Measurements from ENCODE around the gene ITPA. TPM values are rescaled to one million over a fixed set of nuclear protein-coding genes. Genes with fewer than 3 reads are reported as not detected.

Gene ITPA
- total RNA-seq, 4 donors from 2014 or later: 58.3 to 81.3 (median 68.2) TPM

DNA sequence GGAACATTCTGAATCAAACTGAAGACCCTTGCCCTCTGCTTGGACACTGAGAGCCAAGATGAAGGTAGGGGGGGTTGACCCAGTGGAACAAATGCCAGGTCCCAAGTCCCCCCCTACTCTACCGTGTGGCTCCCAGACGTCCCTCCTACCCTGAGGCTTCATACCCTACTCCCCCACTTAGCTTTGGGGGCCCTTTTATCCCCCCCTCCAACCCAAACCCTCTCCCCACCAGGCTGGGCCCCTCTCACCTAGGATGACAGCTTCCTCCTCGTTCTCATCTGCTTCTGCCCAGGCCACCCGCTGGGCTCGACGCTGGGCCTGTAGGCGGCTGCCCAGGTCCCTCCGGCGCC lies 6.4 kb upstream of the ITPA start:
- TF ChIP-seq CTCF (IDR thresholded peaks at IDR 0.05): no peak
- no peak for TF ChIP-seq POLR2A (IDR thresholded peaks at IDR 0.05)
- Histone ChIP-seq H3K4me1 (peaks cover 8 to 13% of the 10 kb centered on the region in 2 donors), H3K36me3 (peaks cover 16 to 17% of the 10 kb centered on the region in 2 donors), H3K4me3 (replicated peaks in 1 of 3) (peak overlapping the region; percentile 39 to 58 (median 55)), H3K9me3 (no peaks in the 10 kb centered on the region), H3K27me3 (no peaks in the 10 kb centered on the region), H3K27ac (peak overlapping the region; percentile 20 to 96 (median 95))
- intact Hi-C loops (cut with DNase I): loop anchor here (10.0 kb wide), 1 partner anchor 202 kb away; the partner anchor contains the start of gene DNAAF9
- WGBS, 2 donors: 44 to 53% methylated on average over 3 to 9 of the region's 9 CpGs
- no peak for DNase-seq

DNA sequence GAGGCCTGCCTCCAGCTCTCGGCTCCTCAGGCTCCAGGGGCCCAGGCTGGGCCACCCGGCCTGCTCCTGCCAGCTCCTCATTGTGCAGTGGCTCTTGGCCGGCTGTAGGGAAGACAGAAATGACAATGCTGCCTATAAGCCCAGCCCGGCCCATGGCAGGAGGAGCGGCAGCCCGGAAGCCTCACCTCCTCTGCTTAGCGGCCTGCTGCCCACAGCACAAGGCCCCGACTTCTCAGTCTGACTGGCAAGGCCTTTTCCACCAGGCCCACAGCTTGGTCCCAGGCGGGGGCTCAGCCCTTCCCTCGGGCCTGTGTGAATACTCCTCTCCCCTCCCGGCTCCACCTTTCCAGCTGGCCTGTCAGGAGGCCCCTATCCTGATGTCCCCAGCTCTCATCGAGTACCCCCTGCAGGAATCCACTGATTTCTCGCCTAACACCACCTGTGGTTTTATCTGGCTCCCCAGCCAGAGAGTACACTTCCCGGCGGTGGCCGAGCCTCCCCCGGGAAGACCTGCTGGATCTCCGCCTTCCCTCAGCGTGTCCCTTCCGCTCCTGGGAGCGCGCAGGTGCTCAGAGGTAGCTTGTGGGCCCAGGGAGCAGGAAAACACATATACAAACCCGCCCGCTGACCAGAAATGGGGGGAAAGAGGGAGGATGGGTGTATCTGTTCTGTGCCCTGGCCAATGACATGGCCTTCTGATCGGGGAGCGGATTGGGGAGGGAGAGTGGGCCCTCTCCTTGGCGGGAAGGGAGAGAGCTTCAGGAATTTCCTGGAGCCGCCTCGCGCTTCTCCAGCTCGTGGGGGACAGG lies 5.8 kb upstream of the ITPA start:
- DNase-seq: peak; percentile 38 to 43

GRCh38 chr20:3204124-3204794 lies 5.0 kb upstream of the ITPA start, which contains the start of gene DDRGK1:
Gene DDRGK1 (minus strand): TSS chr20:3204682. CDS start chr20:3204627, 55 bp downstream.
- 0% methylated on average over 14 to 28 of the region's 48 CpGs for WGBS, 2 donors
- H3K9me3 ChIP-seq: no peaks in the 10 kb centered on the region
- TF ChIP-seq POLR2A (IDR thresholded peaks at IDR 0.05): peak in 1 of 2 donors; percentile 81
- TF ChIP-seq CTCF (IDR thresholded peaks at IDR 0.05): no peak
- peak within 1 kb of the TSS; percentile 39 to 58 (median 55) for H3K4me3 ChIP-seq (replicated peaks in 1 of 3)
- H3K4me1 ChIP-seq: peaks cover 8 to 21% of the 10 kb centered on the region in 2 donors
- peaks cover 11 to 14% of the 10 kb centered on the region in 2 donors for H3K36me3 ChIP-seq
- H3K27me3 ChIP-seq: no peaks in the 10 kb centered on the region
- intact Hi-C loops (cut with DNase I): loop anchor here (10.0 kb wide), 1 partner anchor 201 kb away; the partner anchor contains the start of gene DNAAF9
- DNase-seq: peak; percentile 82 to 86
- peak within 1 kb of the TSS; percentile 62 to 96 (median 95) for H3K27ac ChIP-seq

More for the DNA sequence above, 5.8 kb upstream of the ITPA start:
- Histone ChIP-seq H3K36me3 (peaks cover 16 to 17% of the 10 kb centered on the region in 2 donors), H3K9me3 (no peaks in the 10 kb centered on the region), H3K4me1 (peaks cover 8 to 19% of the 10 kb centered on the region in 2 donors), H3K27me3 (no peaks in the 10 kb centered on the region), H3K4me3 (replicated peaks in 1 of 3) (peak overlapping the region; percentile 39 to 58 (median 55)), H3K27ac (peak overlapping the region; percentile 62 to 96 (median 95))
- WGBS, 2 donors: 5% methylated on average over 25 of the region's 31 CpGs
- intact Hi-C loops (cut with DNase I): loop anchor here (10.0 kb wide), 1 partner anchor 201 kb away; the partner anchor contains the start of gene DNAAF9
- TF ChIP-seq POLR2A (IDR thresholded peaks at IDR 0.05): no peak
- TF ChIP-seq CTCF (IDR thresholded peaks at IDR 0.05): no peak

GRCh38 chr20:3208786-3209256 lies 477 bp upstream of the ITPA start:
- Histone ChIP-seq H3K27ac (peak overlapping the region; percentile 56 to 78 (median 68)), H3K36me3 (no peaks in the 10 kb centered on the region), H3K27me3 (no peaks in the 10 kb centered on the region), H3K9me3 (no peaks in the 10 kb centered on the region), H3K4me3 (replicated peaks in 1 of 3) (peak overlapping the region; percentile 57 to 75 (median 60)), H3K4me1 (peaks cover 17 to 32% of the 10 kb centered on the region in 2 donors)
- 1 to 5% methylated on average over 8 to 9 of the region's 10 CpGs for WGBS, 2 donors
- TF ChIP-seq CTCF (IDR thresholded peaks at IDR 0.05) (no peak), POLR2A (IDR thresholded peaks at IDR 0.05) (no peak)
- no peak for DNase-seq
- intact Hi-C loops (cut with DNase I): loop anchor here (10.0 kb wide), 1 partner anchor 196 kb away; the partner anchor contains the start of gene DNAAF9
